Trophoblast cell (in vitro differentiated cells and primary cell): ENCODE results near the gene C19orf47.

Experiments used
- DNase-seq, 2 donors: peaks; one replicate each; pipeline ENCODE4 v3.0.0-alpha.2; 2016
- H2AFZ ChIP-seq: 2 replicates; pipeline ENCODE4 v1.6.1; 2013; ENCODE audit warnings: low read length, moderate library complexity, mild to moderate bottlenecking; ENCODE audit not compliant: insufficient read depth, poor library complexity
- H2AK5ac ChIP-seq: 2 replicates; pipeline ENCODE4 v1.6.1; 2013; ENCODE audit warnings: mild to moderate bottlenecking, low read length
- H2BK120ac ChIP-seq: 2 replicates; pipeline ENCODE4 v1.6.1; 2013; ENCODE audit warnings: low read length, mild to moderate bottlenecking, moderate library complexity; ENCODE audit not compliant: insufficient read depth, poor library complexity
- H2BK12ac ChIP-seq: 2 replicates; pipeline ENCODE4 v1.6.1; 2013; ENCODE audit warnings: mild to moderate bottlenecking, low read length, moderate library complexity
- H2BK5ac ChIP-seq: 2 replicates; pipeline ENCODE4 v1.6.1; 2013; ENCODE audit warnings: low read length, low read depth, moderate library complexity, mild to moderate bottlenecking; ENCODE audit not compliant: poor library complexity
- H3K14ac ChIP-seq: 2 replicates; pipeline ENCODE4 v1.6.1; 2013; ENCODE audit warnings: mild to moderate bottlenecking, low read length
- H3K18ac ChIP-seq: 2 replicates; pipeline ENCODE4 v1.6.1; 2013; ENCODE audit warnings: mild to moderate bottlenecking, low read length
- H3K23ac ChIP-seq: 2 replicates; pipeline ENCODE4 v1.6.1; 2013; ENCODE audit warnings: low read length
- H3K27ac ChIP-seq: 2 replicates; pipeline ENCODE4 v1.5.1; 2013; ENCODE audit warnings: low read depth, mild to moderate bottlenecking, inconsistent platforms, low read length, moderate library complexity
- H3K27me3 ChIP-seq: 2 replicates; pipeline ENCODE4 v1.6.1; 2013; ENCODE audit warnings: inconsistent platforms, mild to moderate bottlenecking, low read length, moderate library complexity; ENCODE audit not compliant: insufficient read depth
- H3K36me3 ChIP-seq, 2 experiments: 1 replicate in 1 of 2; 2 replicates in 1 of 2; pipeline ENCODE4 v1.6.1; 2013; ENCODE audit warnings: low read length in 2 of 2, mild to moderate bottlenecking in 2 of 2, moderate library complexity in 1 of 2; ENCODE audit not compliant: insufficient read depth in 2 of 2, control insufficient read depth in 1 of 2
- H3K4ac ChIP-seq: 2 replicates; pipeline ENCODE4 v1.6.1; 2013; ENCODE audit warnings: low read depth, mild to moderate bottlenecking, low read length, moderate library complexity
- H3K4me1 ChIP-seq, 2 experiments: 1 replicate in 1 of 2; 2 replicates in 1 of 2; pipeline ENCODE4 v1.6.1; 2013; ENCODE audit warnings: low read length in 2 of 2, mild to moderate bottlenecking in 2 of 2, moderate library complexity in 1 of 2; ENCODE audit not compliant: insufficient read depth in 2 of 2, control insufficient read depth in 1 of 2
- H3K4me2 ChIP-seq: 2 replicates; pipeline ENCODE4 v1.6.1; 2013; ENCODE audit warnings: inconsistent platforms, mild to moderate bottlenecking, low read length, moderate library complexity
- H3K4me3 ChIP-seq: 2 replicates; pipeline ENCODE4 v1.5.1; 2013; ENCODE audit warnings: mild to moderate bottlenecking, low read depth, low read length, inconsistent platforms
- H3K79me1 ChIP-seq: one replicate; pipeline ENCODE4 v1.6.1; 2013; ENCODE audit warnings: low read length
- H3K79me2 ChIP-seq: 2 replicates; pipeline ENCODE4 v1.6.1; 2013; ENCODE audit warnings: low read length, mild to moderate bottlenecking; ENCODE audit not compliant: control insufficient read depth, insufficient read depth, poor library complexity
- H3K9ac ChIP-seq: 2 replicates; pipeline ENCODE4 v1.6.1; 2013; ENCODE audit warnings: mild to moderate bottlenecking, low read length
- H3K9me3 ChIP-seq: 2 replicates; pipeline ENCODE4 v1.6.1; 2013; ENCODE audit warnings: low read depth, mild to moderate bottlenecking, control low read depth, inconsistent platforms, low read length; ENCODE audit not compliant: insufficient read depth
- H4K12ac ChIP-seq: 2 replicates; pipeline ENCODE4 v1.6.1; 2013; ENCODE audit warnings: low read depth, mild to moderate bottlenecking, low read length, moderate library complexity
- H4K8ac ChIP-seq: 2 replicates; pipeline ENCODE4 v1.6.1; 2013; ENCODE audit warnings: low read depth, mild to moderate bottlenecking, low read length, moderate library complexity
- H4K91ac ChIP-seq: one replicate; pipeline ENCODE4 v1.6.1; 2013; ENCODE audit warnings: low read depth, mild to moderate bottlenecking, low read length, moderate library complexity
- WGBS: extraction: QIAGEN DNeasy Blood & Tissue Kit; methylation state at CpG from one replicate; pipeline ENCODE4 v1.1.7; 2013; ENCODE audit warnings: missing lambda C conversion rate; ENCODE audit not compliant: insufficient read length, insufficient coverage; ENCODE audit errors: extremely low coverage; 5-methylcytosine and 5-hydroxymethylcytosine counted together

C19orf47 gene

GRCh38 chr19:40284501-40285352, 63.5 kb downstream of the C19orf47 start, which contains the start of gene AKT2:
Gene AKT2 (minus strand): TSS chr19:40285345. CDS start chr19:40265267, 20,078 bp downstream.
- Histone ChIP-seq H2BK120ac (peak within 1 kb of the TSS; percentile 75), H3K79me1 (peaks cover 9% of the 10 kb centered on the region), H3K4ac (peak within 1 kb of the TSS; percentile 87), H2BK5ac (peak within 1 kb of the TSS; percentile 74), H3K79me2 (peaks cover 20% of the 10 kb centered on the region), H2BK12ac (no peak within 1 kb of the TSS), H3K9me3 (no peaks in the 10 kb centered on the region), H3K18ac (peak within 1 kb of the TSS; percentile 92), H3K27ac (peak within 1 kb of the TSS; percentile 89), H3K27me3 (no peaks in the 10 kb centered on the region), H3K4me1 (peaks cover 6 to 16% of the 10 kb centered on the region in 2 experiments), H3K9ac (peak within 1 kb of the TSS; percentile 97), H2AFZ (peak within 1 kb of the TSS; percentile 77), H4K91ac (peak within 1 kb of the TSS; percentile 87), H4K12ac (peak within 1 kb of the TSS; percentile 92), H3K23ac (no peak within 1 kb of the TSS), H3K4me3 (peak within 1 kb of the TSS; percentile 95), H3K36me3 (peaks cover 8% of the 10 kb centered on the region in 2 experiments), H2AK5ac (peak within 1 kb of the TSS; percentile 49), H3K4me2 (peak within 1 kb of the TSS; percentile 95), H3K14ac (peak within 1 kb of the TSS; percentile 69), H4K8ac (peak within 1 kb of the TSS; percentile 91)
- DNase-seq, result no peak
- no CpG with 5 or more reads among the region's 84 CpGs for WGBS

- Histone ChIP-seq H3K27ac (no peak overlapping the region), H3K4ac (peak overlapping the region; percentile 87), H4K91ac (no peak overlapping the region), H2AK5ac (no peak overlapping the region), H3K23ac (no peak overlapping the region), H2BK12ac (no peak overlapping the region), H3K4me1 (peaks cover 6 to 16% of the 10 kb centered on the region in 2 experiments), H3K4me3 (peak overlapping the region; percentile 95), H3K14ac (no peak overlapping the region), H2AFZ (peak overlapping the region; percentile 41), H3K36me3 (peaks cover 8% of the 10 kb centered on the region in 2 experiments), H4K8ac (peak overlapping the region; percentile 89), H3K9ac (peak overlapping the region; percentile 79), H3K9me3 (no peaks in the 10 kb centered on the region), H3K18ac (no peak overlapping the region), H2BK120ac (no peak overlapping the region), H2BK5ac (no peak overlapping the region), H3K4me2 (peak overlapping the region; percentile 95), H4K12ac (no peak overlapping the region), H3K79me2 (peaks cover 20% of the 10 kb centered on the region), H3K79me1 (peaks cover 9% of the 10 kb centered on the region), H3K27me3 (no peaks in the 10 kb centered on the region)
- no peak for DNase-seq
- WGBS, result no CpG with 5 or more reads among the region's 4 CpGs
Measured at GRCh38 chr19:40284251-40284500, 64.0 kb downstream of the C19orf47 start.

GRCh38 chr19:40283414-40284250, 64.6 kb downstream of the C19orf47 start:
- Histone ChIP-seq H4K8ac (peak overlapping the region; percentile 14), H3K4me2 (peak overlapping the region; percentile 95), H3K79me2 (peaks cover 21% of the 10 kb centered on the region), H4K12ac (peak overlapping the region; percentile 0), H3K79me1 (peaks cover 9% of the 10 kb centered on the region), H3K14ac (no peak overlapping the region), H3K23ac (no peak overlapping the region), H3K4ac (peak overlapping the region; percentile 87), H3K9ac (peak overlapping the region; percentile 79), H3K27me3 (no peaks in the 10 kb centered on the region), H2BK12ac (no peak overlapping the region), H2AFZ (no peak overlapping the region), H3K36me3 (peaks cover 8% of the 10 kb centered on the region in 2 experiments), H3K18ac (no peak overlapping the region), H2BK5ac (no peak overlapping the region), H3K27ac (no peak overlapping the region), H2AK5ac (no peak overlapping the region), H4K91ac (no peak overlapping the region), H3K4me3 (no peak overlapping the region), H3K9me3 (no peaks in the 10 kb centered on the region), H2BK120ac (no peak overlapping the region), H3K4me1 (peaks cover 6 to 17% of the 10 kb centered on the region in 2 experiments)
- WGBS, result no CpG with 5 or more reads among the region's 12 CpGs
- no peak for DNase-seq

- H3K79me1 ChIP-seq, result peaks cover 9% of the 10 kb centered on the region
- no peak overlapping the region for H3K4me3 ChIP-seq
- no peak overlapping the region for H3K4me2 ChIP-seq
- H3K27ac ChIP-seq, result no peak overlapping the region
- no peak overlapping the region for H3K23ac ChIP-seq
- H3K18ac ChIP-seq, result no peak overlapping the region
- H3K79me2 ChIP-seq, result peaks cover 23% of the 10 kb centered on the region
- no peak overlapping the region for H2BK120ac ChIP-seq
- H3K4me1 ChIP-seq, result peaks cover 6 to 19% of the 10 kb centered on the region in 2 experiments
- no peak overlapping the region for H2BK5ac ChIP-seq
- H4K91ac ChIP-seq, result no peak overlapping the region
- H3K4ac ChIP-seq, result peak overlapping the region; percentile 87
- H4K12ac ChIP-seq, result no peak overlapping the region
- peaks cover 8% of the 10 kb centered on the region in 2 experiments for H3K36me3 ChIP-seq
- H4K8ac ChIP-seq, result no peak overlapping the region
- H3K14ac ChIP-seq, result no peak overlapping the region
- no CpG with 5 or more reads among the region's 4 CpGs for WGBS
- H3K9me3 ChIP-seq, result no peaks in the 10 kb centered on the region
- no peak overlapping the region for H3K9ac ChIP-seq
- H2BK12ac ChIP-seq, result no peak overlapping the region
- H2AFZ ChIP-seq, result no peak overlapping the region
- H3K27me3 ChIP-seq, result no peaks in the 10 kb centered on the region
- DNase-seq, result no peak
- H2AK5ac ChIP-seq, result no peak overlapping the region
Measured at GRCh38 chr19:40282920-40283319, 65.3 kb downstream of the C19orf47 start.
